GM12801 (cell line): ENCODE measurements around the gene CYTH3.

Experiments used
- CTCF ChIP-seq: IDR thresholded peaks from one replicate; pipeline ENCODE4 v1.5.1; 2011; ENCODE audit warnings: control low read depth; ENCODE audit not compliant: insufficient read length; ENCODE audit errors: extremely low read depth

Gene CYTH3

GRCh38 chr7:6252341-6252746 is 20.1 kb downstream of the CYTH3 start:
- TF ChIP-seq CTCF, result no peak

GRCh38 chr7:6251653-6252052 is 20.8 kb downstream of the CYTH3 start:
- TF ChIP-seq CTCF, result no peak

GRCh38 chr7:6250364-6250833 is 22.0 kb downstream of the CYTH3 start:
- TF ChIP-seq CTCF, result no peak

GRCh38 chr7:6249043-6249442 is 23.4 kb downstream of the CYTH3 start:
- TF ChIP-seq CTCF, result no peak

- no peak for TF ChIP-seq CTCF
Measured at GRCh38 chr7:6248581-6248980, 23.8 kb downstream of the CYTH3 start.

- TF ChIP-seq CTCF, result no peak
Measured at GRCh38 chr7:6246251-6246917, 26.0 kb downstream of the CYTH3 start.

- no peak for TF ChIP-seq CTCF
Measured at GRCh38 chr7:6244021-6244420, 28.4 kb downstream of the CYTH3 start.
